NCI-H1417 treated with DMSO at 0.1 percent for 48 hours (cell line): Measurements from ENCODE around the gene DTNB.
A peak's percentile ranks its signal among the peaks of the same experiment; 100 is the strongest.
"Not testable (repeated sequence)": the region's sequence is repeated elsewhere in the genome, so short reads cannot be mapped to it uniquely, and the experiment has no call there.

ENCODE experiments used
- DNase-seq: peaks from one replicate; lab custom pipeline; 2025; lab: John Stamatoyannopoulos, UW

Gene DTNB

GRCh38 chr2:25418944-25419677 is 254.3 kb downstream of the DTNB start:
- DNase-seq = no peak

GRCh38 chr2:25417715-25418369 is 255.5 kb downstream of the DTNB start:
- no peak for DNase-seq

- DNase-seq = no peak
Measured at GRCh38 chr2:25416674-25417073, 256.7 kb downstream of the DTNB start.

- no peak for DNase-seq
Measured at GRCh38 chr2:25414781-25415180, 258.6 kb downstream of the DTNB start.

- DNase-seq = not testable (repeated sequence)
Measured at GRCh38 chr2:25413409-25413808, 260.0 kb downstream of the DTNB start.

- no peak for DNase-seq
Measured at GRCh38 chr2:25411753-25412152, 261.6 kb downstream of the DTNB start.

- no peak for DNase-seq
Measured at GRCh38 chr2:25411281-25411680, 262.1 kb downstream of the DTNB start.

GRCh38 chr2:25410370-25410769 is 263.0 kb downstream of the DTNB start:
- DNase-seq = no peak

- no peak for DNase-seq
Measured at GRCh38 chr2:25409468-25409867, 263.9 kb downstream of the DTNB start.

GRCh38 chr2:25409044-25409443 is 264.3 kb downstream of the DTNB start:
- no peak for DNase-seq

- DNase-seq = no peak
Measured at GRCh38 chr2:25405611-25406295, 267.6 kb downstream of the DTNB start.

GRCh38 chr2:25403120-25403760 is 270.1 kb downstream of the DTNB start:
- DNase-seq = not testable (repeated sequence)

- no peak for DNase-seq
Measured at GRCh38 chr2:25402477-25402876, 270.9 kb downstream of the DTNB start.

GRCh38 chr2:25401307-25402026 is 271.9 kb downstream of the DTNB start:
- peak; percentile 46 for DNase-seq

- no peak for DNase-seq
Measured at GRCh38 chr2:25400576-25401216, 272.7 kb downstream of the DTNB start.

- DNase-seq = no peak
Measured at GRCh38 chr2:25400169-25400568, 273.2 kb downstream of the DTNB start.

GRCh38 chr2:25398534-25398933 is 274.8 kb downstream of the DTNB start:
- DNase-seq = no peak

GRCh38 chr2:25397777-25398176 is 275.6 kb downstream of the DTNB start:
- no peak for DNase-seq

- DNase-seq = no peak
Measured at GRCh38 chr2:25389161-25389560, 284.2 kb downstream of the DTNB start.

GRCh38 chr2:25388491-25388890 is 284.9 kb downstream of the DTNB start:
- no peak for DNase-seq

- no peak for DNase-seq
Measured at GRCh38 chr2:25387876-25388449, 285.4 kb downstream of the DTNB start.
